Osteoblast (primary cell): ENCODE results near the gene SPIN2B. TPM values are rescaled to one million over a fixed set of nuclear protein-coding genes. Genes with fewer than 3 reads are reported as not detected.
A peak's percentile ranks its signal among the peaks of the same experiment; 100 is the strongest.
"Not testable (repeated sequence)": the region's sequence is repeated elsewhere in the genome, so short reads cannot be mapped to it uniquely, and the experiment has no call there.

Source experiments
- DNase-seq: peaks from one replicate; pipeline ENCODE4 v3.0.0; 2011; ENCODE audit warnings: low spot score, mixed read lengths; ENCODE audit not compliant: insufficient read length; ENCODE audit errors: missing footprints
- H2AFZ ChIP-seq: 2 replicates; pipeline ENCODE4 v1.6.0; 2011; ENCODE audit warnings: mild to moderate bottlenecking, low read length
- H3K27ac ChIP-seq: 2 replicates; pipeline ENCODE4 v1.5.1; 2011; ENCODE audit warnings: mild to moderate bottlenecking, low read depth, low read length, moderate library complexity
- H3K27me3 ChIP-seq: 2 replicates; pipeline ENCODE4 v1.6.0; 2012; ENCODE audit warnings: mild to moderate bottlenecking, control low read depth, inconsistent platforms, low read length, moderate library complexity; ENCODE audit not compliant: insufficient read depth
- H3K36me3 ChIP-seq: 2 replicates; pipeline ENCODE4 v1.5.1; 2011; ENCODE audit warnings: mild to moderate bottlenecking, low read length, control low read depth, moderate library complexity; ENCODE audit not compliant: insufficient read depth
- H3K4me1 ChIP-seq: 2 replicates; pipeline ENCODE4 v1.5.1; 2011; ENCODE audit warnings: mild to moderate bottlenecking, low read length, control low read depth, moderate library complexity; ENCODE audit not compliant: insufficient read depth
- H3K4me2 ChIP-seq: 2 replicates; pipeline ENCODE4 v1.6.0; 2011; ENCODE audit warnings: mild to moderate bottlenecking, low read length; ENCODE audit not compliant: insufficient read depth
- H3K4me3 ChIP-seq: fragments of 200-600 bp; sonication (generic); 3 replicates; pipeline ENCODE4 v1.5.1; 2012; ENCODE audit warnings: mild to moderate bottlenecking, low read length, inconsistent platforms; ENCODE audit not compliant: insufficient read depth
- H3K79me2 ChIP-seq: 2 replicates; pipeline ENCODE4 v1.6.0; 2012; ENCODE audit warnings: mild to moderate bottlenecking, low read length, control low read depth, inconsistent platforms; ENCODE audit not compliant: insufficient read depth
- H3K9me3 ChIP-seq: 2 replicates; pipeline ENCODE4 v1.5.1; 2011; ENCODE audit warnings: low read depth, low read length, control low read depth
- H4K20me1 ChIP-seq: 2 replicates; pipeline ENCODE4 v1.6.0; 2012; ENCODE audit warnings: mild to moderate bottlenecking, low read length, control low read depth; ENCODE audit not compliant: insufficient read depth
- CTCF ChIP-seq: IDR thresholded peaks from 2 replicates; pipeline ENCODE4 v1.5.1; 2011; ENCODE audit warnings: mild to moderate bottlenecking, low read depth, low read length, moderate library complexity; ENCODE audit errors: extremely low read depth
- total RNA-seq: library from RNA; depleted of rRNA; stranded (reverse); fragments of >200 nt; gene quantifications from 2 replicates; pipeline ENCODE4 v1.2.3, GENCODE V29; 2012

SPIN2B gene
- total RNA-seq, 1 donor: 10.1 TPM

- no peaks in the 10 kb centered on the region for H4K20me1 ChIP-seq
- peak overlapping the region; percentile 80 for H3K4me3 ChIP-seq
- H3K4me2 ChIP-seq: peak overlapping the region; percentile 75
- no peaks in the 10 kb centered on the region for H3K4me1 ChIP-seq
- no peaks in the 10 kb centered on the region for H3K9me3 ChIP-seq
- no peaks in the 10 kb centered on the region for H3K36me3 ChIP-seq
- no peak for TF ChIP-seq CTCF
- H2AFZ ChIP-seq: peak overlapping the region; percentile 85
- DNase-seq: peak; percentile 8
- H3K79me2 ChIP-seq: no peaks in the 10 kb centered on the region
- no peak overlapping the region for H3K27ac ChIP-seq
- H3K27me3 ChIP-seq: no peaks in the 10 kb centered on the region
Measured at GRCh38 chrX:57121816-57122215, 468 bp upstream of the SPIN2B start.

- not testable (repeated sequence) for H3K36me3 ChIP-seq, H3K27me3 ChIP-seq, H3K9me3 ChIP-seq, H4K20me1 ChIP-seq, H3K79me2 ChIP-seq, H3K4me1 ChIP-seq
- H3K27ac ChIP-seq: peak overlapping the region; percentile 53
- peak overlapping the region; percentile 75 for H3K4me2 ChIP-seq
- H3K4me3 ChIP-seq: peak overlapping the region; percentile 80
- peak; percentile 58 for DNase-seq
- H2AFZ ChIP-seq: peak overlapping the region; percentile 66
Measured at GRCh38 chrX:57120619-57121161, 658 bp downstream of the SPIN2B start.

GRCh38 chrX:57119416-57119815, 1.9 kb downstream of the SPIN2B start:
- Histone ChIP-seq H3K36me3 (peaks cover 7% of the 10 kb centered on the region), H3K79me2 (no peaks in the 10 kb centered on the region), H3K9me3 (no peaks in the 10 kb centered on the region), H3K4me1 (no peaks in the 10 kb centered on the region), H3K4me2 (no peak overlapping the region), H3K27me3 (no peaks in the 10 kb centered on the region), H3K27ac (no peak overlapping the region), H3K4me3 (no peak overlapping the region), H2AFZ (no peak overlapping the region), H4K20me1 (no peaks in the 10 kb centered on the region)
- TF ChIP-seq CTCF: no peak
- peak; percentile 15 for DNase-seq

GRCh38 chrX:57117566-57117965, 3.8 kb downstream of the SPIN2B start:
- H3K4me1 ChIP-seq, H4K20me1 ChIP-seq, H3K27me3 ChIP-seq, H3K27ac ChIP-seq, H3K4me2 ChIP-seq, H3K9me3 ChIP-seq, H2AFZ ChIP-seq, H3K79me2 ChIP-seq, H3K36me3 ChIP-seq, H3K4me3 ChIP-seq: not testable (repeated sequence)
- peak; percentile 42 for DNase-seq

- no peaks in the 10 kb centered on the region for H4K20me1 ChIP-seq
- no peak overlapping the region for H2AFZ ChIP-seq
- no peak overlapping the region for H3K4me2 ChIP-seq
- no peaks in the 10 kb centered on the region for H3K79me2 ChIP-seq
- H3K36me3 ChIP-seq: peaks cover 3% of the 10 kb centered on the region
- H3K27ac ChIP-seq: no peak overlapping the region
- DNase-seq: no peak
- no peak for TF ChIP-seq CTCF
- H3K9me3 ChIP-seq: no peaks in the 10 kb centered on the region
- H3K27me3 ChIP-seq: no peaks in the 10 kb centered on the region
- H3K4me3 ChIP-seq: no peak overlapping the region
- no peaks in the 10 kb centered on the region for H3K4me1 ChIP-seq
Measured at GRCh38 chrX:57104921-57105398, 16.4 kb downstream of the SPIN2B start.
